ENCODE measurements around the gene FILIP1. TPM values are rescaled to one million over a fixed set of nuclear protein-coding genes. Genes with fewer than 3 reads are reported as not detected.

FILIP1 gene
- total RNA-seq, 1 donor from 2014 or later = 13.6 TPM

DNA sequence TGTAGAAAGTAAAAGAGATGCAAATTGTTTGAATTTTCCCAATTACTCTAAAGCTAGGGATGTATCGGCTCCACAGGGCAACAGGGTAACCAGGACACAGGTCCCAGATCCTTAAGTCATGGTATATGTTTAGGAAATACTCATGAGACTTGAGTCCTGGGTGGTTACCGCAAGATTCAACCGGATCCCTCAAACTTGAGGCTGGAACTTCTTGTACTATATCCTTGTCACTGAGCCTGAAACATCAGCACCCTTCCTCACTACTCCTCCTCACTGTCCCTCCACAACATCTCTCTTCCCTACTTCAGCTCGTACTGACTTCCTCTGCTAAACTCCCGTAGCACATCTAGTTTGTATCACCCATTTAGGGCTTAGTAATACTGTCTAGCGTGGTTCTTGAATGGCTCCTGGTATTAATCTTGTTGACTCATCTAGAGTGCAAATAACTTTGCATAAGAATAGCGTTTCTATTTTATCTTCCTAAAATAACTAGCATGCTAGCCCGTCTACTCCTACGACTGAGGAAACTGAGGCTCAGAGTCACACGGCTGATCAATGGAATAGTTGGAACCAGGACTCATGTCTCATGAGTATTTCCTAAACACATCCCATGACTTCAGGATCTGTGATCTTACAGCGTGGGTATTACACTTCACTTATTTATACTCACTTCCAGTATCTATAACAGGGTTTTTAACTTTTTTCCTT, 72.1 kb downstream of the FILIP1 start:
- TF ChIP-seq, protein P1, sequence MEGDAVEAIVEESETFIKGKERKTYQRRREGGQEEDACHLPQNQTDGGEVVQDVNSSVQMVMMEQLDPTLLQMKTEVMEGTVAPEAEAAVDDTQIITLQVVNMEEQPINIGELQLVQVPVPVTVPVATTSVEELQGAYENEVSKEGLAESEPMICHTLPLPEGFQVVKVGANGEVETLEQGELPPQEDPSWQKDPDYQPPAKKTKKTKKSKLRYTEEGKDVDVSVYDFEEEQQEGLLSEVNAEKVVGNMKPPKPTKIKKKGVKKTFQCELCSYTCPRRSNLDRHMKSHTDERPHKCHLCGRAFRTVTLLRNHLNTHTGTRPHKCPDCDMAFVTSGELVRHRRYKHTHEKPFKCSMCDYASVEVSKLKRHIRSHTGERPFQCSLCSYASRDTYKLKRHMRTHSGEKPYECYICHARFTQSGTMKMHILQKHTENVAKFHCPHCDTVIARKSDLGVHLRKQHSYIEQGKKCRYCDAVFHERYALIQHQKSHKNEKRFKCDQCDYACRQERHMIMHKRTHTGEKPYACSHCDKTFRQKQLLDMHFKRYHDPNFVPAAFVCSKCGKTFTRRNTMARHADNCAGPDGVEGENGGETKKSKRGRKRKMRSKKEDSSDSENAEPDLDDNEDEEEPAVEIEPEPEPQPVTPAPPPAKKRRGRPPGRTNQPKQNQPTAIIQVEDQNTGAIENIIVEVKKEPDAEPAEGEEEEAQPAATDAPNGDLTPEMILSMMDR (IDR thresholded peaks at IDR 0.05) = no peak
- H3K27ac ChIP-seq = no peak overlapping the region
- no peak for DNase-seq (ENCODE audit: low spot score in 2 of 2)
- H3K36me3 ChIP-seq = no peaks in the 10 kb centered on the region
- intact Hi-C loops (cut with DNase I) = no loop called here
- peaks cover 14 to 23% of the 10 kb centered on the region in 2 donors for H3K4me1 ChIP-seq
- no peaks in the 10 kb centered on the region for H3K27me3 ChIP-seq
- H3K9me3 ChIP-seq = no peaks in the 10 kb centered on the region
- H3K4me3 ChIP-seq = no peak overlapping the region

DNA sequence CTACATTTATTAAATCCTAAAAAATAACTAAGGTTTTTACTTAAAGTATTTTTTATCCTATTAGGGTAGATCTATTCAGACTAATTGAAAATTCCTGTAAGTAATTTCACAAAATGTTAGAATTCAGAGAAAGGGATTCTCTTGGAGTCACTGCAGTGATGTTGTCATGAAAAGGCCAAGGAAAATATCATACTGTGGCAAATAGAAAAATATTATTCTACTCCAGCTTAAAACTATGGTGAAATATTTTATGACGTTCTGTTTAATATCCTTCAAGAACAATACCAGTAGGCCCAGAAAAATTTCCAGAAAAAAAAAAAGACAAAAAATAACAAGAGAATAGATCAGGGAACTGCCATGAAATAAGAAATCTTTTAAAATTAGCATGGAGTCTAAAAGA, 73.6 kb downstream of the FILIP1 start:
- H3K27ac ChIP-seq = peak overlapping the region; percentile 64 to 68
- H3K4me1 ChIP-seq = peaks cover 14 to 29% of the 10 kb centered on the region in 2 donors
- TF ChIP-seq, protein P1 (IDR thresholded peaks at IDR 0.05) = no peak
- no peaks in the 10 kb centered on the region for H3K36me3 ChIP-seq
- H3K27me3 ChIP-seq = no peaks in the 10 kb centered on the region
- H3K9me3 ChIP-seq = no peaks in the 10 kb centered on the region
- intact Hi-C loops (cut with DNase I) = loop anchor here (5.0 to 10.0 kb wide), 2 partner anchors 48 to 185 kb away; partner anchors contain the start of gene SENP6
- no peak overlapping the region for H3K4me3 ChIP-seq
- no peak for DNase-seq (ENCODE audit: low spot score in 2 of 2)

DNA sequence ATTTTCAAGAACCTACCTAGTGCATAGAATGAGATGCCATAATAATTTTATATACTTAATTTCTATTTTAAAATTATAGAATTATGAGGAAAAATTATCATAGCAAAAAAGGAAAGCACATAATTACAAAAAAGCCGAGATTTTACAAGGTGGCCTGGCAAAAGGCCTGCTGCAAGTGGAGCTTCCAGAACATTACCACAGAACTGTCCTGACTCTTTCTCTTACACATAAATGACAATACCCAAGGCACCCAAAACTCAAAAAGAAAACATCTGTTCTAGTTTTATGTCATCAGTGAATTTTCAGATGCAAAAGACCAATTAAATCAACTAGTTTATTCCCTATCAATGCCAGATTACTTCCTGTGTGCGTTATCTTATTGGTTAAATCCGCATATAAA, 74.2 kb downstream of the FILIP1 start:
- TF ChIP-seq, protein P1 (IDR thresholded peaks at IDR 0.05) = no peak
- DNase-seq (ENCODE audit: low spot score in 2 of 2) = no peak
- H3K27me3 ChIP-seq = no peaks in the 10 kb centered on the region
- peak overlapping the region; percentile 64 to 68 for H3K27ac ChIP-seq
- H3K36me3 ChIP-seq = no peaks in the 10 kb centered on the region
- intact Hi-C loops (cut with DNase I) = loop anchor here (5.0 to 10.0 kb wide), 2 partner anchors 47 to 185 kb away; partner anchors contain the start of gene SENP6
- H3K4me3 ChIP-seq = no peak overlapping the region
- no peaks in the 10 kb centered on the region for H3K9me3 ChIP-seq
- peaks cover 15 to 35% of the 10 kb centered on the region in 2 donors for H3K4me1 ChIP-seq

DNA sequence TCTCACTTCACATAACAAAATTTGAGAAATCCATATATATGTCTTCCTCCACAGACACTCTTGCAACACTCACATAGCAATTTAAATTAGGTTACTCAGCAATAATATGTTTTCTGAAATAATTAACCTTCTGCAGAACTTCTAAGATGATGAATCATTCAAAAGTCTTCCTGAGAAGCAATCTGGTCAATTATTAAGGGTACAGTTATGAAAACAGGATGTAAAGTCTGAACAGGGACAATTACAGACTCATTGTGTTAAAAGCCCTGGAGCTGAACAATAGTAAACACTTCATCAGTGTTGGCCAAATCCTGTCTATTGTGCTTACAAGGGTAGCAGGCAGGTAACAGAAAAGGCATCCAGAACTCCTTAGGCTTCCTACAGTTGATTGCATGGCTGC, 75.4 kb downstream of the FILIP1 start:
- no peaks in the 10 kb centered on the region for H3K27me3 ChIP-seq
- intact Hi-C loops (cut with DNase I) = loop anchor here (5.0 to 10.0 kb wide), 2 partner anchors 46 to 187 kb away; partner anchors contain the start of gene SENP6
- no peaks in the 10 kb centered on the region for H3K36me3 ChIP-seq
- DNase-seq (ENCODE audit: low spot score in 2 of 2) = no peak
- peaks cover 25 to 47% of the 10 kb centered on the region in 2 donors for H3K4me1 ChIP-seq
- H3K9me3 ChIP-seq = no peaks in the 10 kb centered on the region
- H3K27ac ChIP-seq = no peak overlapping the region
- TF ChIP-seq, protein P1 (IDR thresholded peaks at IDR 0.05) = no peak
- no peak overlapping the region for H3K4me3 ChIP-seq

DNA sequence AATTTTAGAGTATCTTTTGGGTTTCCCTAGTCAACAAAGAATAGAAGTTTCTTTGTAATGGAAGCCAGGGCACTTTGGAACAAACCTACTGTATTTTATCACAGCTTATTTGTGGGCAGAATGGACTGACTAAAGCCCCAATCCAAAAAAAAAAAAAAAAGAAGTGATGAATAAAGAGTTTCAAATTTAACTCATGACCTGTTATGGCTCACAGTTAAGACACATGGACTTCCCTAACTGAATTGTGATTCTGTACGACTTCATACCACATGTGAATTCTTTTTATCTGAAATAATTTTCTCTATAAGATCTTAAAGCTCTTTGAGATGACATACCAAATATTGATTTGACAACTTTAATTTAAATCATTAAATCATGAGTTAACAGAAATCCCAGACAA, 77.2 kb downstream of the FILIP1 start:
- intact Hi-C loops (cut with DNase I) = loop anchor here (5.0 to 10.0 kb wide), 2 partner anchors 44 to 188 kb away; partner anchors contain the start of gene SENP6
- Histone ChIP-seq H3K27me3 (no peaks in the 10 kb centered on the region), H3K4me1 (peaks cover 28 to 51% of the 10 kb centered on the region in 2 donors), H3K36me3 (no peaks in the 10 kb centered on the region), H3K27ac (peak overlapping the region; percentile 10 to 74), H3K4me3 (no peak overlapping the region), H3K9me3 (no peaks in the 10 kb centered on the region)
- TF ChIP-seq, protein P1 (IDR thresholded peaks at IDR 0.05) = no peak
- DNase-seq (ENCODE audit: low spot score in 2 of 2) = no peak

Measured in ascending aorta (tissue), 2 donors.